ENCODE data around the gene NTSR1. TPM values are rescaled to one million over a fixed set of nuclear protein-coding genes. Genes with fewer than 3 reads are reported as not detected.

Gene NTSR1
- total RNA-seq, 2 donors from 2014 or later, result not detected

DNA sequence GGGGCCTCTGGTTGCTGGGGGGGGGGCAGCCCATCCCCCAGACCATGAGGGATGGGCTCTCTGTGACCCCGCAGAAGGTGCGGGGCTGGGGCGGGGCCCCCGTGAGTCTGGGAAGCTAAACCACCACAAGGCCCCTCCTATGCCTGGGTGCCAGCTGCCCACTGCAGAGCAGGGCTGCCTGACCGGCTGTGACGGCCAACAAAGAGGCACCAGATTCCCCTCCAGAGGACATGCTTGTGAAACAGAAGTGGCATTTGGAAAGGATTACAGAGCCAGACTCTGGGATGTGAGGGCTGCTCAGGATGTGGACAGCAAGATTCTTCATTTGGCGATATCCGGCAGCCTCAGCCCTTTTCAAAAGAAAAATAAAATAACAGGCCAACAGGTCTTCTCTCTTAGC, 16.5 kb upstream of the NTSR1 start:
- DNase-seq, result no peak
- H3K4me1 Mint-ChIP-seq (ENCODE audit: low read depth), result peaks cover 5% of the 10 kb centered on the region
- H3K9me3 Mint-ChIP-seq, result no peaks in the 10 kb centered on the region
- H3K27me3 Mint-ChIP-seq (ENCODE audit: low read depth), result peaks cover 6% of the 10 kb centered on the region
- no peaks in the 10 kb centered on the region for H3K36me3 Mint-ChIP-seq (ENCODE audit: insufficient read depth in 2 of 2)
- H3K27ac Mint-ChIP-seq, result no peak overlapping the region
- no peak for ATAC-seq (replicated peaks in 1 of 2)
- H3K4me3 Mint-ChIP-seq, result no peak overlapping the region

DNA sequence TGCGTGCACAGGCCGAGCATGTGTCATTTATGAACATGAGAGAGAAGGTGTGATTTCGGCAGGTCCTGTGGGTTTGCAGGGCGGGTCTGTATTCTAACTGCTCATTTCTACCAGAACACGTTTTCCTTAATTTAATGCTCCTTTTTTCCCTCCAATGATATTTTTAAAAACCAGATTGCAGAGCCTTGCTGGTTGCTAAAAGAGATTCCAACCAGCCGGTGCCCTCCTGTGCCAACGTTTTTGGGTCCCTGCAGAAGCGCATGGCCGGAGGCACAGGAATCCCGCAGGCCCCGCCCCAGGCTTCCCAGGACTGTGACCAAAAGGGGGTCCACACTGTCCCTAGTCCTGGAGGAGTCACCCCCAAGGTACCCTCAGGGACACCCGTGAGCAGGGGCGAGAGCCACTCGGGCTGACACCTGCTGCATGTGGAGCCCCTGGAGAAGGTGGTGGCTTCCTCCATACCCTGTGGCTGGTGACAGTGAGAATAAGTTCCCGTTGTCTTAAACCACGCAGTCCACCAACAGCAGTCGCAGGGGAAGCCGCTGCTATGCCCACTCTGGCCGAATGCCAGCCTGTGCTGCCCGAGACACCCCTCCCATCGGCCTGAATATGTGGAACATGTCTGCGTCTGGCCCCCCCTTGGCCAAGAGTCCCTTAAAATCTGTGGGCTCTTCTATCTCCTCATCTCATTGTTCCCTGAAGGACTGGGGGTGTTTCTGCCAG, 15.7 kb upstream of the NTSR1 start:
- H3K4me1 Mint-ChIP-seq (ENCODE audit: low read depth), result peaks cover 5% of the 10 kb centered on the region
- ATAC-seq (replicated peaks in 1 of 2) (no peak), DNase-seq (no peak)
- no peak overlapping the region for H3K4me3 Mint-ChIP-seq
- no peak overlapping the region for H3K27ac Mint-ChIP-seq
- no peaks in the 10 kb centered on the region for H3K9me3 Mint-ChIP-seq
- H3K27me3 Mint-ChIP-seq (ENCODE audit: low read depth), result peaks cover 6% of the 10 kb centered on the region
- no peaks in the 10 kb centered on the region for H3K36me3 Mint-ChIP-seq (ENCODE audit: insufficient read depth in 2 of 2)

DNA sequence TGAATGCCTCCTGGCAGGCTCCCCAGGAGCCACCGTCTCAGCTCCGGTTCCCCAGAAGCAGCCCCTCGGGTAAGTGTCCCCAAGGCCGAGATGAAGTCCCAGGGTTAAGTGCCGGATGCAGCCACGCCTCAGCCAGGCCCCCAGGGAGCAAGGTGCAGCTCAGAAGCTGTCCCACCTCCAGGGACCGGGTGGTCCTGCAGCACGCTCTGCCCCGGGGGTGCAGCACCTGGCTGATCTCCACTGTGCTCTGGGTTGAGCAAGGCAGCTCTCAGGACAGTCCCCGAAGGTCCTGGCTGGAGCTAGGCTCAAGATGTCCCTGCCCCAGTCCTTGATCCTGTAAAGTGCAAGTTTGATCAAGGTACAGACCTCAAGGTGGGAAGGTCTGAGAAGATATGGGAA, 15.1 kb upstream of the NTSR1 start:
- Mint-ChIP-seq H3K27me3 (ENCODE audit: low read depth) (peaks cover 6% of the 10 kb centered on the region), H3K4me1 (ENCODE audit: low read depth) (peaks cover 5% of the 10 kb centered on the region), H3K27ac (no peak overlapping the region), H3K9me3 (no peaks in the 10 kb centered on the region), H3K36me3 (ENCODE audit: insufficient read depth in 2 of 2) (no peaks in the 10 kb centered on the region), H3K4me3 (no peak overlapping the region)
- ATAC-seq (replicated peaks in 1 of 2) (no peak), DNase-seq (no peak)

GRCh38 chr20:62694106-62694505, 14.5 kb upstream of the NTSR1 start:
- no peak for ATAC-seq (replicated peaks in 1 of 2)
- peaks cover 6% of the 10 kb centered on the region for H3K27me3 Mint-ChIP-seq (ENCODE audit: low read depth)
- no peaks in the 10 kb centered on the region for H3K9me3 Mint-ChIP-seq
- H3K27ac Mint-ChIP-seq, result no peak overlapping the region
- H3K4me3 Mint-ChIP-seq, result no peak overlapping the region
- no peak for DNase-seq
- H3K4me1 Mint-ChIP-seq (ENCODE audit: low read depth), result peaks cover 5% of the 10 kb centered on the region
- H3K36me3 Mint-ChIP-seq (ENCODE audit: insufficient read depth in 2 of 2), result no peaks in the 10 kb centered on the region

GRCh38 chr20:62694868-62695267, 13.8 kb upstream of the NTSR1 start:
- Mint-ChIP-seq H3K27ac (no peak overlapping the region), H3K9me3 (no peaks in the 10 kb centered on the region)

GRCh38 chr20:62695448-62696414, 12.9 kb upstream of the NTSR1 start:
- H3K4me1 Mint-ChIP-seq (ENCODE audit: low read depth), result peaks cover 5% of the 10 kb centered on the region
- DNase-seq, result no peak
- ATAC-seq (replicated peaks in 1 of 2), result no peak
- H3K27me3 Mint-ChIP-seq (ENCODE audit: low read depth), result peaks cover 6% of the 10 kb centered on the region
- no peak overlapping the region for H3K4me3 Mint-ChIP-seq
- no peaks in the 10 kb centered on the region for H3K36me3 Mint-ChIP-seq (ENCODE audit: insufficient read depth in 2 of 2)
- no peaks in the 10 kb centered on the region for H3K9me3 Mint-ChIP-seq
- H3K27ac Mint-ChIP-seq, result no peak overlapping the region

More at GRCh38 chr20:62694868-62695267, 13.8 kb upstream of the NTSR1 start:
- no peak for ATAC-seq (replicated peaks in 1 of 2)
- no peak for DNase-seq
- H3K27me3 Mint-ChIP-seq (ENCODE audit: low read depth), result peaks cover 6% of the 10 kb centered on the region
- no peak overlapping the region for H3K4me3 Mint-ChIP-seq
- no peaks in the 10 kb centered on the region for H3K36me3 Mint-ChIP-seq (ENCODE audit: insufficient read depth in 2 of 2)
- H3K4me1 Mint-ChIP-seq (ENCODE audit: low read depth), result peaks cover 5% of the 10 kb centered on the region

GRCh38 chr20:62696434-62696957, 12.1 kb upstream of the NTSR1 start:
- no peak overlapping the region for H3K27ac Mint-ChIP-seq
- no peak overlapping the region for H3K4me3 Mint-ChIP-seq
- peaks cover 6% of the 10 kb centered on the region for H3K27me3 Mint-ChIP-seq (ENCODE audit: low read depth)
- no peak for DNase-seq
- no peak for ATAC-seq (replicated peaks in 1 of 2)
- H3K36me3 Mint-ChIP-seq (ENCODE audit: insufficient read depth in 2 of 2), result no peaks in the 10 kb centered on the region
- no peaks in the 10 kb centered on the region for H3K9me3 Mint-ChIP-seq
- H3K4me1 Mint-ChIP-seq (ENCODE audit: low read depth), result peaks cover 3% of the 10 kb centered on the region

DNA sequence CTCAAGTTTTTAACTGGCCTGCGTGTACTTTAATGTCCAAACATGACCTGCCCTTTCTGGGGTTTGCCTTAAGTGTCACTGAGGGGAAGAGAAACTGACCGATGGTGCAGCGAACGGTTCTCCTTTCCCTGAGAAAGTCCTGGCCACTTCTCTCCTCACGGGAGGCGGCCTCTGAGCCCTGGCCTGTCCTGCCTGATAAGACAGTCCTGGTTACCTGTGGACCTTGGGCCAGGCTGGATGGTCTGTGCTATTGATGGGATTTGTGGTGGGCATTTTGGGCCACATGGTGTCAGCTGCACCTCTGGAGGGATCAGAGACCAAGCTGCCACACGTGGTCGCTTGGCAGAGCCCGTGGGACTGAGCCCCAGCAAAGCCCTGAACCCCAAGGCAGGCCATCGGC, 11.6 kb upstream of the NTSR1 start:
- ATAC-seq (replicated peaks in 1 of 2), result no peak
- H3K9me3 Mint-ChIP-seq, result no peaks in the 10 kb centered on the region
- no peaks in the 10 kb centered on the region for H3K4me1 Mint-ChIP-seq (ENCODE audit: low read depth)
- H3K27ac Mint-ChIP-seq, result no peak overlapping the region
- H3K27me3 Mint-ChIP-seq (ENCODE audit: low read depth), result peaks cover 6% of the 10 kb centered on the region
- DNase-seq, result no peak
- no peak overlapping the region for H3K4me3 Mint-ChIP-seq
- H3K36me3 Mint-ChIP-seq (ENCODE audit: insufficient read depth in 2 of 2), result no peaks in the 10 kb centered on the region

- Mint-ChIP-seq H3K36me3 (ENCODE audit: insufficient read depth in 2 of 2) (no peaks in the 10 kb centered on the region), H3K4me3 (no peak overlapping the region), H3K27me3 (ENCODE audit: low read depth) (peaks cover 6% of the 10 kb centered on the region), H3K4me1 (ENCODE audit: low read depth) (no peaks in the 10 kb centered on the region), H3K9me3 (no peaks in the 10 kb centered on the region), H3K27ac (no peak overlapping the region)
- DNase-seq (no peak), ATAC-seq (replicated peaks in 1 of 2) (no peak)
These were observed 11.1 kb upstream of the NTSR1 start for GRCh38 chr20:62697468-62697912.

- DNase-seq (no peak), ATAC-seq (replicated peaks in 1 of 2) (no peak)
- H3K4me3 Mint-ChIP-seq, result no peak overlapping the region
- no peak overlapping the region for H3K27ac Mint-ChIP-seq
- H3K27me3 Mint-ChIP-seq (ENCODE audit: low read depth), result peaks cover 6% of the 10 kb centered on the region
- H3K9me3 Mint-ChIP-seq, result no peaks in the 10 kb centered on the region
- peaks cover 1% of the 10 kb centered on the region for H3K4me1 Mint-ChIP-seq (ENCODE audit: low read depth)
- no peaks in the 10 kb centered on the region for H3K36me3 Mint-ChIP-seq (ENCODE audit: insufficient read depth in 2 of 2)
These were observed 10.4 kb upstream of the NTSR1 start for GRCh38 chr20:62698231-62698630.

DNA sequence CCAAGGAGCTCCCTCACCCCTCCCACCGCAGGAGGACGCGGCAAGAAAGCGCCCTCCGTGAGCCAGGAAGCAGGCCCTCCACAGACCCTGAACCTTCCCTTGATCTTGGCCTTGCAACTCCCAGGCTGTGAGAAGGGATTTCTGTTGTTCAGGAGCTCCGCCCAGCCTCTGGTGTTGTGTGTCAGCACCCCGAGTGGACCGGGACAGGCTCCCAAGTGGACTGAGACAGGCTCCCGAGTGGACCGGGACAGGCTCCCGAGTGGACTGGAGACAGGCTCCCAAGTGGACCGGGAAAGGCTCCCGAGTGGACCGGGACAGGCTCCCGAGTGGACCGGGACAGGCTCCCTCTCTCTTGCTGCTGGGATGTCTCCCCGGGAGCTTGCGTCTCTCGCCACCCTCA, 9.3 kb upstream of the NTSR1 start:
- Mint-ChIP-seq H3K27ac (no peak overlapping the region), H3K36me3 (ENCODE audit: insufficient read depth in 2 of 2) (no peaks in the 10 kb centered on the region), H3K27me3 (ENCODE audit: low read depth) (peaks cover 6% of the 10 kb centered on the region), H3K4me3 (no peak overlapping the region), H3K9me3 (no peaks in the 10 kb centered on the region), H3K4me1 (ENCODE audit: low read depth) (peaks cover 7% of the 10 kb centered on the region)
- DNase-seq (no peak), ATAC-seq (replicated peaks in 1 of 2) (no peak)

GRCh38 chr20:62699741-62700140, 8.9 kb upstream of the NTSR1 start:
- Mint-ChIP-seq H3K36me3 (ENCODE audit: insufficient read depth in 2 of 2) (no peaks in the 10 kb centered on the region), H3K27me3 (ENCODE audit: low read depth) (peaks cover 6% of the 10 kb centered on the region), H3K9me3 (no peaks in the 10 kb centered on the region), H3K4me1 (ENCODE audit: low read depth) (peaks cover 7% of the 10 kb centered on the region), H3K27ac (no peak overlapping the region), H3K4me3 (no peak overlapping the region)
- no peak for ATAC-seq (replicated peaks in 1 of 2)
- DNase-seq, result no peak

DNA sequence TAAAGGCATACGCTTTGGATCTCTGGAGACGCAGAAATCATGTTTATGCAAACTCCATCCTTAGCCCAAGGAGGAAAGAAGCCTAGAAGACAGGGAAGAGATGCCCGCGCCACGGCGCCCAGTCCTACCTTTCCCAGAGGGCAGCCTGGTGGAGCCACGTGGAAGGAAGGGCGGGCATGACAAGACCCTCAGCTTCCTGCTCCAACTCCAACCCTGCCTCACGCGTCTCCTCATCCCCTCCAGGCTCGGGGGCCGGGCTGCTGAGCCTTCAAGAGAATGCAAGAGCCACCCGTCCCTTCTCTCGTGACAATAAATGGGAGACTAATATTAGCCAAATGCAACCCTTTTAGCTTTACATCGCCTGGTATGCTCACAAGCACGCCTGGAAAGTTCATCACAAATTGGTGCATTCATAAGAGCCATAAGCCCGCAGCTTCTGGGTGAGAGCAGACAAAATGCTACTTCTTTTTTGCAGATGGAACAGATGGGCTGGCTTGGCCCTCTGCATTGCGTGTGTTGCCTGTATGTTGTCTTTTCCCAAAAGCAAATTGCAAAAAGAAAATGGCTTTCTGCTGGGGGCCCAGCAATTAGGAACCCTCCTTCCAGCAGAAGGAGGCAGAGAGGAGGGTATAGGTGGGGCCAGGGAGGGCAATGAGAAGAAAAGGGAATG, 8.2 kb upstream of the NTSR1 start:
- Mint-ChIP-seq H3K27me3 (ENCODE audit: low read depth) (peaks cover 4% of the 10 kb centered on the region), H3K4me3 (no peak overlapping the region), H3K27ac (no peak overlapping the region), H3K36me3 (ENCODE audit: insufficient read depth in 2 of 2) (no peaks in the 10 kb centered on the region), H3K4me1 (ENCODE audit: low read depth) (peaks cover 7% of the 10 kb centered on the region), H3K9me3 (no peaks in the 10 kb centered on the region)
- DNase-seq (no peak), ATAC-seq (replicated peaks in 1 of 2) (no peak)
